ENCODE measurements around the gene ATP6V1D.

The ATP6V1D gene

DNA sequence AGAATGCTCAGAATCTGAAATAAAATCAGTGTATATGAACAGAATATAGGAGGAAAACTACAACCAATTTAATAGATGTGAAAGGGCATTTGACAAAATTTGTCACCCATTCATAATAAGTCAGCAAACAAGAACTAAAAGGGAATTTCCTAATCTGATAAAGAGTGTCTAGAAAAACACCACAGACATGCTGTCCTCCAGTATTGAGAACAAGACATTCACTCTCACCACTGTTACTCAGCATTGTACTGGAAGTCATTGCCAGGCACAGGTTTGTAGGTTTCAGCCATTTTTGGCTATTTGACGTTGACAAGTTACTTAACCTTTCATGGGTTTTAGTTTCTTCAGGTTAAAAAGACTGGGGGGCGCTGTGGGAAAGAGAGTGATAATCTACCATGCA is 13.7 kb upstream of the ATP6V1D start:
- no peak for TF ChIP-seq POLR2AphosphoS5 (IDR thresholded peaks at IDR 0.05; ENCODE audit: low read depth, low read length)

DNA sequence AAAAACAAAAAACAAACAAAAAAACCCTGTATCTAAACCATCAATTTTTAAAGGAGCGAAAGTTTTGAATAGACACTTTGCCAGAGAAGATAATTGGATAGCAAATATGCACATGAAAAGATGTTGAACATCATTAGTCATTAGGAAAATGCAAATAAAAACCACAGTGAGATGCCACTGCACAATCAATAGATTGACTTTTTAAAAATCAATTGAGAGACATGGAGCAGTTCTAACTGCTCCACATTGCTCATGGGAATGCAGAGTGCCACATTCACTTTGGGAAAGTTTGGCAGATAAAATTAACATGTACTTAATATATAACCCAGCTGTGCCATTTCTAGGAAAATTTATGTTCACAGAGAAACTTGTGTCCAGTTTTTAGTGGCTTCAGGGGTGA is 13.2 kb upstream of the ATP6V1D start:
- TF ChIP-seq TAF1 (IDR thresholded peaks at IDR 0.05; ENCODE audit: borderline replicate concordance, insufficient read depth, low read length) = no peak
- no peak for TF ChIP-seq POLR2AphosphoS5 (IDR thresholded peaks at IDR 0.05; ENCODE audit: low read depth, low read length)
- TF ChIP-seq SIN3A (IDR thresholded peaks at IDR 0.05; ENCODE audit: borderline replicate concordance, insufficient read depth, low read length) = no peak
- no peak for TF ChIP-seq FOXP2 (optimal IDR thresholded peaks at IDR 0.05; ENCODE audit: borderline replicate concordance, extremely low read depth, extremely low read length, insufficient read depth)
- TF ChIP-seq, protein P1, sequence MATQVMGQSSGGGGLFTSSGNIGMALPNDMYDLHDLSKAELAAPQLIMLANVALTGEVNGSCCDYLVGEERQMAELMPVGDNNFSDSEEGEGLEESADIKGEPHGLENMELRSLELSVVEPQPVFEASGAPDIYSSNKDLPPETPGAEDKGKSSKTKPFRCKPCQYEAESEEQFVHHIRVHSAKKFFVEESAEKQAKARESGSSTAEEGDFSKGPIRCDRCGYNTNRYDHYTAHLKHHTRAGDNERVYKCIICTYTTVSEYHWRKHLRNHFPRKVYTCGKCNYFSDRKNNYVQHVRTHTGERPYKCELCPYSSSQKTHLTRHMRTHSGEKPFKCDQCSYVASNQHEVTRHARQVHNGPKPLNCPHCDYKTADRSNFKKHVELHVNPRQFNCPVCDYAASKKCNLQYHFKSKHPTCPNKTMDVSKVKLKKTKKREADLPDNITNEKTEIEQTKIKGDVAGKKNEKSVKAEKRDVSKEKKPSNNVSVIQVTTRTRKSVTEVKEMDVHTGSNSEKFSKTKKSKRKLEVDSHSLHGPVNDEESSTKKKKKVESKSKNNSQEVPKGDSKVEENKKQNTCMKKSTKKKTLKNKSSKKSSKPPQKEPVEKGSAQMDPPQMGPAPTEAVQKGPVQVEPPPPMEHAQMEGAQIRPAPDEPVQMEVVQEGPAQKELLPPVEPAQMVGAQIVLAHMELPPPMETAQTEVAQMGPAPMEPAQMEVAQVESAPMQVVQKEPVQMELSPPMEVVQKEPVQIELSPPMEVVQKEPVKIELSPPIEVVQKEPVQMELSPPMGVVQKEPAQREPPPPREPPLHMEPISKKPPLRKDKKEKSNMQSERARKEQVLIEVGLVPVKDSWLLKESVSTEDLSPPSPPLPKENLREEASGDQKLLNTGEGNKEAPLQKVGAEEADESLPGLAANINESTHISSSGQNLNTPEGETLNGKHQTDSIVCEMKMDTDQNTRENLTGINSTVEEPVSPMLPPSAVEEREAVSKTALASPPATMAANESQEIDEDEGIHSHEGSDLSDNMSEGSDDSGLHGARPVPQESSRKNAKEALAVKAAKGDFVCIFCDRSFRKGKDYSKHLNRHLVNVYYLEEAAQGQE (IDR thresholded peaks at IDR 0.05; ENCODE audit: insufficient read depth in 1 of 2, low read depth in 2 of 2, low read length in 2 of 2) = no peak

- TF ChIP-seq, protein P1 (IDR thresholded peaks at IDR 0.05; ENCODE audit: insufficient read depth in 1 of 2, low read depth in 2 of 2, low read length in 2 of 2) = no peak
- no peak for TF ChIP-seq POLR2AphosphoS5 (IDR thresholded peaks at IDR 0.05; ENCODE audit: low read depth, low read length)
- no peak for TF ChIP-seq FOXP2 (optimal IDR thresholded peaks at IDR 0.05; ENCODE audit: borderline replicate concordance, extremely low read depth, extremely low read length, insufficient read depth)
- no peak for TF ChIP-seq SIN3A (IDR thresholded peaks at IDR 0.05; ENCODE audit: borderline replicate concordance, insufficient read depth, low read length)
- TF ChIP-seq TAF1 (IDR thresholded peaks at IDR 0.05; ENCODE audit: borderline replicate concordance, insufficient read depth, low read length) = no peak
These were observed 11.9 kb upstream of the ATP6V1D start for GRCh38 chr14:67371247-67372148.

DNA sequence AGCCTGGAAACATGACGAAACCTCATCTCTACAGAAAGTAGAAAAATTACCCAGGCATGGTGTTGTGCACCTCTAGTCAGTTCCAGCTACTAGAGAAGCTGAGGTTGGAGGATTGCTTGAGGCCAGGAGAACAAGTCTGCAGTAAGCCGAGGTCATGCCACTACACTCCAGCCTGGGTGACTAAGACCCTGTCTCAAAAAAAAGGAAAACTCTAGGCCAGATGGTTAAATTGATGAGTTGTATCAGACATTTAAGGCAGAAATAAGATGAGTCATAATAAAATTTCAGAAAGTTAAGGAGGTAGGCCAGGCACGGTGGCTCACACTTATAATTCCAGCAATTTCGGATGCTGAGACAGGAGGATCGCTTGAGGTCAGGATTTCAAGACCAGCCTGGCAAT is 11.2 kb upstream of the ATP6V1D start:
- TF ChIP-seq POLR2AphosphoS5 (IDR thresholded peaks at IDR 0.05; ENCODE audit: low read depth, low read length) = no peak
- TF ChIP-seq, protein P1 (IDR thresholded peaks at IDR 0.05; ENCODE audit: insufficient read depth in 1 of 2, low read depth in 2 of 2, low read length in 2 of 2) = no peak
- TF ChIP-seq FOXP2 (optimal IDR thresholded peaks at IDR 0.05; ENCODE audit: borderline replicate concordance, extremely low read depth, extremely low read length, insufficient read depth) = no peak
- TF ChIP-seq TAF1 (IDR thresholded peaks at IDR 0.05; ENCODE audit: borderline replicate concordance, insufficient read depth, low read length) = no peak
- TF ChIP-seq SIN3A (IDR thresholded peaks at IDR 0.05; ENCODE audit: borderline replicate concordance, insufficient read depth, low read length) = no peak

GRCh38 chr14:67365476-67365875 is 5.9 kb upstream of the ATP6V1D start:
- TF ChIP-seq POLR2AphosphoS5 (IDR thresholded peaks at IDR 0.05; ENCODE audit: low read depth, low read length) = no peak
- TF ChIP-seq TAF1 (IDR thresholded peaks at IDR 0.05; ENCODE audit: borderline replicate concordance, insufficient read depth, low read length) = no peak
- TF ChIP-seq FOXP2 (optimal IDR thresholded peaks at IDR 0.05; ENCODE audit: borderline replicate concordance, extremely low read depth, extremely low read length, insufficient read depth) = no peak
- TF ChIP-seq, protein P1 (IDR thresholded peaks at IDR 0.05; ENCODE audit: insufficient read depth in 1 of 2, low read depth in 2 of 2, low read length in 2 of 2) = no peak
- no peak for TF ChIP-seq SIN3A (IDR thresholded peaks at IDR 0.05; ENCODE audit: borderline replicate concordance, insufficient read depth, low read length)

All from PFSK-1 (cell line).